SH-SY5Y (cell line): Measurements from ENCODE around the gene SPATA12.

ENCODE experiments used
- GATA2 ChIP-seq: IDR thresholded peaks from 2 replicates; pipeline ENCODE4 v1.6.1; 2011; ENCODE audit warnings: mild to moderate bottlenecking, low read depth, low read length
- GATA3 ChIP-seq: IDR thresholded peaks from 2 replicates; pipeline ENCODE4 v1.6.1; 2011; ENCODE audit warnings: low read depth, mild to moderate bottlenecking, low read length, moderate library complexity

DNA sequence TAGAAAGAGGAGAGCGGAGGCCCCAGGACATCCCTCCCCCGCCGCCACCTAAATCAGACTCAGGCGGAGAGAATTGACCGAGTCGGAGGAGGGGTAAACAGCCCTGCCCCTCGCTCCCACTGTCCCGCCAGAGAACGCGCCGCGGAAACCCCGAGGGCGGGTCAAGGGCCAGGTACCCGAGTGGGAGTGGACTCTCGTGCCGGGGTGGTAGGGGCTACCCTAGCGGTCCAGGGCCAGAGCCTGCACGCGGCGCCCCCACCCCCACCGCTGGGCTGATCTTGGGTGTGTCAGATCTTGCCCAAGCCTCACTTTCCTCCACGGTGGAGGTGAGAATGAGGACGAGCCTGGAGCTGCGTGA lies 19.0 kb downstream of the SPATA12 start:
- TF ChIP-seq GATA2, result no peak
- no peak for TF ChIP-seq GATA3
